Measurements from ENCODE around the gene ACKR3. TPM values are rescaled to one million over a fixed set of nuclear protein-coding genes. Genes with fewer than 3 reads are reported as not detected.

ACKR3 gene
- total and polyA plus RNA-seq, 2 of the 4 experiments (the other 2 are of a cell fraction) = not detected

DNA sequence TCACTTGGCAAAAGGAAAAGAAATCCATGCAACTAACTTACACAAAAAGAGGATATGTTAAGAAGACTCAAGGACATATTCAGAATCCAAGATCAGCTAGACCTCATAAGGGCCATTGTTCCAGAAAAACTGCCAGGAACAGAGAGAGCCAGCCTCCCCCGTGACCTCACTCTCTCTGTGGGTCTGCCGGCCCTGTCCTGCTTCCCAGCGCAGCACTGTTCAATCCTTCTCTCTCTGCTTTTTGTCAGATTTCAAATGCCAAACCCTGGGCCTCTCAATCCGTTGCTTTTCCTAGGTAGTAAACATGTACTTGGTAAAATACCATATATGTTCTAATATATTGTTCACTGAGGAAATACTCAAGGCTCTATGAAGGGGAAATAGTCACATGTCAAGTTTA is 40.0 kb upstream of the ACKR3 start:
- no peak overlapping the region for H2BK15ac ChIP-seq (ENCODE audit: low read depth, low read length)
- POLR2A ChIA-PET (ENCODE audit: unreplicated experiment) = no interaction called here

More for the DNA sequence above, 40.0 kb upstream of the ACKR3 start:
- Histone ChIP-seq H2BK20ac (ENCODE audit: low read depth, low read length) (no peak overlapping the region), H3K4me2 (ENCODE audit: low read depth, low read length) (no peak overlapping the region), H2AK9ac (replicated peaks; ENCODE audit: low read depth, low read length, poor library complexity) (no peak overlapping the region), H4K91ac (ENCODE audit: insufficient read depth, low read depth, low read length) (no peak overlapping the region), H3K4me3 (ENCODE audit: insufficient read depth, low read depth, low read length) (no peak overlapping the region), H2AFZ (replicated peaks; ENCODE audit: low read length, poor library complexity) (no peak overlapping the region), H3K9me3 (ENCODE audit: control insufficient read depth, insufficient read depth, low read length) (no peaks in the 10 kb centered on the region; the same call in 1 of the 2 replicates), H3K4me1 (ENCODE audit: control insufficient read depth, insufficient read depth, low read length) (no peaks in the 10 kb centered on the region), H3K18ac (ENCODE audit: low read depth, low read length) (no peak overlapping the region), H3K14ac (replicated peaks; ENCODE audit: low read depth, low read length) (no peak overlapping the region), H4K8ac (ENCODE audit: low read depth in 2 of 2, low read length in 2 of 2) (no peak overlapping the region), H3K36me3 (ENCODE audit: control insufficient read depth, insufficient read depth, low read length) (no peaks in the 10 kb centered on the region), H3K56ac (ENCODE audit: extremely low read depth, insufficient read depth, low read length) (no peak overlapping the region), H2BK5ac (ENCODE audit: low read depth, low read length, poor library complexity, severe bottlenecking) (no peak overlapping the region), H3K23ac (ENCODE audit: low read depth, low read length) (no peak overlapping the region), H3K9ac (ENCODE audit: low read depth, low read length) (no peak overlapping the region), H2BK120ac (ENCODE audit: low read depth, low read length) (no peak overlapping the region), H2AK5ac (ENCODE audit: low read depth, low read length) (no peak overlapping the region), H3K27ac (ENCODE audit: insufficient read depth, low read length) (no peak overlapping the region), H4K5ac (ENCODE audit: low read depth, low read length) (no peak overlapping the region), H3K79me1 (ENCODE audit: low read depth in 1 of 2, low read length in 2 of 2) (no peaks in the 10 kb centered on the region), H3K27me3 (ENCODE audit: control insufficient read depth, insufficient read depth, low read length) (peaks cover 6% of the 10 kb centered on the region; the same call in 1 of the 2 replicates), H4K20me1 (ENCODE audit: insufficient read depth, low read length) (no peaks in the 10 kb centered on the region), H3K4ac (ENCODE audit: low read depth, low read length) (no peak overlapping the region), H3K9me1 (ENCODE audit: insufficient read depth, low read length) (no peaks in the 10 kb centered on the region)
- TF ChIP-seq, protein P1, sequence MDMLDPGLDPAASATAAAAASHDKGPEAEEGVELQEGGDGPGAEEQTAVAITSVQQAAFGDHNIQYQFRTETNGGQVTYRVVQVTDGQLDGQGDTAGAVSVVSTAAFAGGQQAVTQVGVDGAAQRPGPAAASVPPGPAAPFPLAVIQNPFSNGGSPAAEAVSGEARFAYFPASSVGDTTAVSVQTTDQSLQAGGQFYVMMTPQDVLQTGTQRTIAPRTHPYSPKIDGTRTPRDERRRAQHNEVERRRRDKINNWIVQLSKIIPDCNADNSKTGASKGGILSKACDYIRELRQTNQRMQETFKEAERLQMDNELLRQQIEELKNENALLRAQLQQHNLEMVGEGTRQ (IDR thresholded peaks at IDR 0.05; ENCODE audit: low read depth, low read length) = no peak
- TF ChIP-seq MAFK (IDR thresholded peaks at IDR 0.05; ENCODE audit: low read depth, low read length) = no peak
- TF ChIP-seq NFE2L2 (IDR thresholded peaks at IDR 0.05; ENCODE audit: low read depth, low read length) = no peak
- TF ChIP-seq CHD1 (IDR thresholded peaks at IDR 0.05; ENCODE audit: low read depth, low read length) = no peak
- no peak for TF ChIP-seq RCOR1 (IDR thresholded peaks at IDR 0.05; ENCODE audit: insufficient replicate concordance, low read length)
- TF ChIP-seq RFX5 (IDR thresholded peaks at IDR 0.05; ENCODE audit: low read depth, low read length) = no peak
- TF ChIP-seq RAD21 (IDR thresholded peaks at IDR 0.05; ENCODE audit: low read length) = no peak
- no peak for TF ChIP-seq SMC3 (IDR thresholded peaks at IDR 0.05; ENCODE audit: low read depth, low read length)
- DNase-seq (no peak), ATAC-seq (ENCODE audit: low read depth) (no peak)
- in situ Hi-C loops (cut with MboI; ENCODE audit: low sequenced_read_pairs) = no loop called here
- dilution Hi-C loops (cut with HindIII; ENCODE audit: low sequenced_read_pairs, unreplicated experiment) = no loop called here
- CTCF ChIA-PET = no interaction called here
- no TSS peak for BruUV-seq (replicated peaks)
- intact Hi-C loops (cut with micrococcal nuclease) = no loop called here
- WGBS, 2 experiments (ENCODE audit: extremely low coverage in 2 of 2, insufficient read length in 1 of 2) = 14% methylated on average over 1 of the region's 4 CpGs; no CpG with 5 or more reads in 1 of the 2 experiments
